NCI-H446 (cell line): ENCODE data around the gene OBSCN.
"Not testable (repeated sequence)": the region's sequence is repeated elsewhere in the genome, so short reads cannot be mapped to it uniquely, and the experiment has no call there.

Experiments used
- DNase-seq, 2 experiments: peaks; one replicate each; lab custom pipeline; 2025; lab: John Stamatoyannopoulos, UW

The OBSCN gene

GRCh38 chr1:228228601-228229074 is 20.8 kb downstream of the OBSCN start:
- no peak for DNase-seq

GRCh38 chr1:228231189-228231588 is 23.3 kb downstream of the OBSCN start:
- no peak for DNase-seq

- no peak for DNase-seq
These were observed 25.3 kb downstream of the OBSCN start for GRCh38 chr1:228233136-228233535.

- no peak for DNase-seq
These were observed 27.1 kb downstream of the OBSCN start for GRCh38 chr1:228234921-228235320.

GRCh38 chr1:228236744-228237143 is 28.9 kb downstream of the OBSCN start:
- DNase-seq, result no peak

- no peak for DNase-seq
These were observed 30.2 kb downstream of the OBSCN start for GRCh38 chr1:228238007-228238406.

GRCh38 chr1:228238461-228238860 is 30.6 kb downstream of the OBSCN start:
- DNase-seq, result no peak

GRCh38 chr1:228240411-228241240 is 32.8 kb downstream of the OBSCN start:
- DNase-seq, result no peak

GRCh38 chr1:228241259-228241658 is 33.4 kb downstream of the OBSCN start:
- DNase-seq, result no peak

GRCh38 chr1:228242409-228242808 is 34.6 kb downstream of the OBSCN start:
- DNase-seq, result no peak

- no peak for DNase-seq
These were observed 35.2 kb downstream of the OBSCN start for GRCh38 chr1:228243093-228243492.

- not testable (repeated sequence) for DNase-seq
These were observed 36.1 kb downstream of the OBSCN start for GRCh38 chr1:228243989-228244388.

- DNase-seq, result no peak
These were observed 37.3 kb downstream of the OBSCN start for GRCh38 chr1:228245111-228245510.

- DNase-seq, result no peak
These were observed 38.5 kb downstream of the OBSCN start for GRCh38 chr1:228246216-228246900.

- no peak for DNase-seq
These were observed 41.9 kb downstream of the OBSCN start for GRCh38 chr1:228249513-228250305.

GRCh38 chr1:228252476-228252875 is 44.6 kb downstream of the OBSCN start:
- not testable (repeated sequence) for DNase-seq

- no peak for DNase-seq
These were observed 49.0 kb downstream of the OBSCN start for GRCh38 chr1:228256626-228257375.

GRCh38 chr1:228258486-228258885 is 50.6 kb downstream of the OBSCN start:
- no peak for DNase-seq

GRCh38 chr1:228259368-228259894 is 51.6 kb downstream of the OBSCN start:
- no peak for DNase-seq

GRCh38 chr1:228259951-228260350 is 52.1 kb downstream of the OBSCN start:
- DNase-seq, result no peak

GRCh38 chr1:228261706-228262105 is 53.9 kb downstream of the OBSCN start:
- no peak for DNase-seq
